KMS-11 (cell line): ENCODE measurements around the gene ACOXL.

ENCODE experiments used
- H2AFZ ChIP-seq: fragments of 200-600 bp; sonication (generic); 2 replicates; pipeline ENCODE4 v1.6.1; 2016; ENCODE audit warnings: antibody characterized with exemption, mixed run types, low read depth
- H3K27ac ChIP-seq: fragments of 200-600 bp; sonication (generic); 2 replicates; pipeline ENCODE4 v1.6.1; 2016; ENCODE audit warnings: mild to moderate bottlenecking, mixed run types
- H3K27me3 ChIP-seq: fragments of 200-600 bp; sonication (generic); 2 replicates; pipeline ENCODE4 v1.6.1; 2017; ENCODE audit warnings: mild to moderate bottlenecking, low read depth, mixed run types, moderate library complexity; ENCODE audit not compliant: insufficient read depth
- H3K36me3 ChIP-seq: fragments of 200-600 bp; sonication (generic); 2 replicates; pipeline ENCODE4 v1.6.1; 2017; ENCODE audit warnings: mild to moderate bottlenecking, mixed run types; ENCODE audit not compliant: insufficient read depth
- H3K4me1 ChIP-seq: fragments of 200-600 bp; sonication (generic); 2 replicates; pipeline ENCODE4 v1.6.1; 2016; ENCODE audit warnings: mild to moderate bottlenecking, low read depth, mixed run types; ENCODE audit not compliant: poor library complexity, severe bottlenecking
- H3K4me2 ChIP-seq: fragments of 200-600 bp; sonication (generic); 2 replicates; pipeline ENCODE4 v1.7.0; 2016; ENCODE audit warnings: mild to moderate bottlenecking, mixed run types
- H3K4me3 ChIP-seq: fragments of 200-600 bp; sonication (generic); IDR thresholded peaks from 2 replicates; pipeline ENCODE4 v1.6.1; 2017; ENCODE audit warnings: low read depth, low read length, mixed read lengths; ENCODE audit not compliant: insufficient read depth
- H3K79me2 ChIP-seq: fragments of 200-600 bp; sonication (generic); 2 replicates; pipeline ENCODE4 v1.6.1; 2016; ENCODE audit warnings: low read depth, mixed run types; ENCODE audit not compliant: insufficient read depth
- H3K9ac ChIP-seq: fragments of 200-600 bp; sonication (generic); 2 replicates; pipeline ENCODE4 v1.6.1; 2016; ENCODE audit warnings: mild to moderate bottlenecking, mixed run types
- H4K20me1 ChIP-seq: fragments of 200-600 bp; sonication (generic); 2 replicates; pipeline ENCODE4 v1.6.1; 2016; ENCODE audit warnings: mild to moderate bottlenecking, mixed run types; ENCODE audit not compliant: insufficient read depth
- TF ChIP-seq, protein P1 (sequence below): fragments of 200-600 bp; sonication (generic); conservative IDR thresholded peaks from 2 replicates; pipeline ENCODE4 v1.6.1; 2017; ENCODE audit warnings: low read depth, mild to moderate bottlenecking, antibody characterized with exemption, low read length, moderate library complexity, mixed read lengths

The ACOXL gene

DNA sequence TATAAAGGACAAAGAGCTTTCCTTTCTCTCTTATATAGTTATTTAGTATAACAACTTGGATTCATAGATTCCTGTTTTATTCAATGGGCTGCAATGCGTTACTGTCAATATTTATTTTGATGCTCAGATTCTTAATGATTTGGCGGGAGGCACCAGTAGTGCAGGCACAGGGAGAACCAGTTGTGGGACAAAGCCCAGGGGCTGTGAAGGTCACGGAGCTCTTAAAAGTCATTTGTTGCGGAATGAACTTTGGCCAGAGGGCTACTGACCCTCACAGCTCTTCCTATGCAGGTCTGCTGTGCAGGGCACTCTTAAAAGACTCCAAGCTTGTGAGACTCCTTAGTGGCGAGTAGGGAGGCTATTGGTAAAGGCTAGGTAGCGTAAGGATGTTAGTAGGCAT, 422.4 kb downstream of the ACOXL start:
- Histone ChIP-seq H2AFZ (no peak overlapping the region), H3K27me3 (no peaks in the 10 kb centered on the region), H3K36me3 (no peaks in the 10 kb centered on the region; the same call in 1 of the 2 replicates), H3K79me2 (peaks cover 45% of the 10 kb centered on the region; the same call in 1 of the 2 replicates), H4K20me1 (no peaks in the 10 kb centered on the region), H3K27ac (no peak overlapping the region; the same call in 1 of the 2 replicates), H3K4me2 (no peak overlapping the region), H3K9ac (no peak overlapping the region), H3K4me1 (peaks cover 88% of the 10 kb centered on the region), H3K4me3 (no peak overlapping the region)
- TF ChIP-seq, protein P1, sequence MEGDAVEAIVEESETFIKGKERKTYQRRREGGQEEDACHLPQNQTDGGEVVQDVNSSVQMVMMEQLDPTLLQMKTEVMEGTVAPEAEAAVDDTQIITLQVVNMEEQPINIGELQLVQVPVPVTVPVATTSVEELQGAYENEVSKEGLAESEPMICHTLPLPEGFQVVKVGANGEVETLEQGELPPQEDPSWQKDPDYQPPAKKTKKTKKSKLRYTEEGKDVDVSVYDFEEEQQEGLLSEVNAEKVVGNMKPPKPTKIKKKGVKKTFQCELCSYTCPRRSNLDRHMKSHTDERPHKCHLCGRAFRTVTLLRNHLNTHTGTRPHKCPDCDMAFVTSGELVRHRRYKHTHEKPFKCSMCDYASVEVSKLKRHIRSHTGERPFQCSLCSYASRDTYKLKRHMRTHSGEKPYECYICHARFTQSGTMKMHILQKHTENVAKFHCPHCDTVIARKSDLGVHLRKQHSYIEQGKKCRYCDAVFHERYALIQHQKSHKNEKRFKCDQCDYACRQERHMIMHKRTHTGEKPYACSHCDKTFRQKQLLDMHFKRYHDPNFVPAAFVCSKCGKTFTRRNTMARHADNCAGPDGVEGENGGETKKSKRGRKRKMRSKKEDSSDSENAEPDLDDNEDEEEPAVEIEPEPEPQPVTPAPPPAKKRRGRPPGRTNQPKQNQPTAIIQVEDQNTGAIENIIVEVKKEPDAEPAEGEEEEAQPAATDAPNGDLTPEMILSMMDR = no peak

DNA sequence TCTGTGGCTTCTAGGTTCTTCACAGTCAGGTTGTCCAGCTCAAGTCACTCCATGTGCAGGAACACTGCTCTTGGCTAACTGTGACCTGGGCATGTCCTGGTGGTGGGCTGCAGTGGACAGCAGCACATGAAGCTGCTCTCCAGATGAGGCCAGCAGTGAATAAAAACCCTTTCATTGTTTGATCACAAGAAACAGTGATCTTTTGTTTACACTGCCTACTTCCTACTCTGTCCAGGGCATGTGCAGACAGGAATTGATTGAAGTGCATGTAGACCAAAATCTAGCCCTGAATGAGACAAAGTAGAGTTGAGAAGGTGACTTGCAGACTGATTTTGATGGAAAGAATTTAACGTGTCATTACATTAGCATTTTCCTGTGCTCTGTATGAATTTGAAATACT, 423.2 kb downstream of the ACOXL start:
- Histone ChIP-seq H2AFZ (no peak overlapping the region), H3K36me3 (no peaks in the 10 kb centered on the region; the same call in 1 of the 2 replicates), H3K4me2 (peak overlapping the region; percentile 67), H4K20me1 (no peaks in the 10 kb centered on the region), H3K4me1 (peaks cover 93% of the 10 kb centered on the region), H3K9ac (no peak overlapping the region), H3K27me3 (no peaks in the 10 kb centered on the region), H3K4me3 (no peak overlapping the region), H3K79me2 (peaks cover 40% of the 10 kb centered on the region; the same call in 1 of the 2 replicates), H3K27ac (peak overlapping the region; percentile 93; the same call in 1 of the 2 replicates)
- TF ChIP-seq, protein P1 = no peak

DNA sequence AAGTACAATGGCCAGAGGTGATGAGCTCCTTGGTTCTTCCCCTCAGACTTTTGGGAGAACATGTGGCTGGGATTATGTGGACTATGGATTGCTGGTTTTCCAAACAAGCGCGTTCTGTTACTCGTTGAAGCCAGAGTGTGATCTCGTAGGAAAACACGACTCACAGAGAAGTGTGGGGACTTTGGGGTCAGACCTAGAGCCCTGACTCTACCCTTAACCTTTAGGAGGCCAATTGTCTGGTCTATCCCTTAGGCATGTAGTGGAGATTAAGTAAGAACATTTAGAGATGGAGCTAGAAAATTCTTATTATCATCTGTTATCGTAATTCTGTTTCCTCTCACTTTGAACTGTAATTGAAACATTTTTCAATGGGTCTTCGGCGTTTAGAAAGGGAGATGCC, 424.2 kb downstream of the ACOXL start:
- Histone ChIP-seq H3K36me3 (no peaks in the 10 kb centered on the region; the same call in 1 of the 2 replicates), H3K4me1 (peaks cover 92% of the 10 kb centered on the region), H3K27me3 (no peaks in the 10 kb centered on the region), H3K9ac (peak overlapping the region; percentile 6; the same call in 1 of the 2 replicates), H3K27ac (peak overlapping the region; percentile 93), H3K79me2 (peaks cover 33% of the 10 kb centered on the region; the same call in 1 of the 2 replicates), H2AFZ (no peak overlapping the region), H4K20me1 (no peaks in the 10 kb centered on the region), H3K4me2 (peak overlapping the region; percentile 67), H3K4me3 (no peak overlapping the region)
- TF ChIP-seq, protein P1 = no peak

DNA sequence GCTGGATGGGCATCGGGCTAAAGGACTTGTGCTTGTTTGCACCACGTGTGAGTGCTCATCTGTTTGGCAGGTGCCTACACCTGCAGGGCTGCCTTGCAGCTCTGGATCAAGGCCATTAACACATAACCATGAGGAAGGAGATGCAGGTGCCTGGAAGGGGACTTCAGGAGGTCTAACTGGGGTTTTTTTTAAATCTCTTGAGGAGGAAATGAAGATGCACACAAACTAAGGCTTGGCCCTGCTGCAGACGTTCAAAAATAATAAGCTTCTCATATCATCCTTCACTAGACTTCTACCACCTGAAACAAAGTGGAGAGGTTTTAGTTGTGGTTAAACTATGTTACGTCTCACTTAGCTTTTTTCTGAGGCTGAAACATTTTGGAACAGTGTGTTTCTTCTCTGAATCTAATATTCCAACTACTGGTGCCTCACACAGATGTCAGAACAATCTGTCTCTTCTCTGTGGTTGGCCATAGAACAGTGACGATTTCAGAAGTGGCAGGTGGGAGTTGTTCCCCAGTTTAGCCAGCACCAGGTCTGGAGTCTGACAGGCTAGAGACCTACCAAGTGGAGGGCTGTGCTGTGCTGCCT, 424.8 kb downstream of the ACOXL start:
- no peaks in the 10 kb centered on the region for H3K27me3 ChIP-seq
- TF ChIP-seq, protein P1 = no peak
- H3K4me1 ChIP-seq = peaks cover 87% of the 10 kb centered on the region
- H3K79me2 ChIP-seq = peaks cover 27% of the 10 kb centered on the region; the same call in 1 of the 2 replicates
- H3K4me2 ChIP-seq = peak overlapping the region; percentile 67
- peak overlapping the region; percentile 93 for H3K27ac ChIP-seq
- H2AFZ ChIP-seq = no peak overlapping the region
- no peaks in the 10 kb centered on the region; the same call in 1 of the 2 replicates for H3K36me3 ChIP-seq
- H3K4me3 ChIP-seq = no peak overlapping the region
- peak overlapping the region; percentile 40; the same call in 1 of the 2 replicates for H3K9ac ChIP-seq
- H4K20me1 ChIP-seq = no peaks in the 10 kb centered on the region
